SK-N-SH treated with all-trans-retinoic acid at 6 μM for 48 hours (cell line): Measurements from ENCODE around the gene FCHO1.

Experiments
- ATAC-seq: fragments of 200-7000 bp; cut with Tn5 transposase; 3 replicates; pipeline ENCODE4 v1.9.1; 2020; ENCODE audit warnings: mild to moderate bottlenecking, moderate library complexity
- ARNTL ChIP-seq: fragments of 450-650 bp; formaldehyde crosslinking; IDR thresholded peaks from 2 replicates; pipeline ENCODE4 v1.5.0; 2020; ENCODE audit warnings: low read depth, mild to moderate bottlenecking, moderate library complexity, borderline replicate concordance
- BACH2 ChIP-seq: fragments of 250-450 bp; sonication (Bioruptor Pico); IDR thresholded peaks from 2 replicates; pipeline ENCODE4 v1.9.0; 2021; ENCODE audit warnings: mild to moderate bottlenecking, borderline replicate concordance
- CREB5 ChIP-seq: fragments of 250-450 bp; sonication (Bioruptor Pico); IDR thresholded peaks from 2 replicates; pipeline ENCODE4 v1.5.1; 2020; ENCODE audit warnings: low read depth, mild to moderate bottlenecking, moderate library complexity
- CSDC2 ChIP-seq: fragments of 250-450 bp; sonication (Bioruptor Pico); IDR thresholded peaks from 2 replicates; pipeline ENCODE4 v1.5.0; 2020; ENCODE audit warnings: mild to moderate bottlenecking, moderate library complexity
- ESRRG ChIP-seq: fragments of 250-450 bp; sonication (Bioruptor Pico); IDR thresholded peaks from 2 replicates; pipeline ENCODE4 v1.6.1; 2021; ENCODE audit warnings: mild to moderate bottlenecking
- GLIS3 ChIP-seq: fragments of 250-450 bp; sonication (Bioruptor Pico); IDR thresholded peaks from 2 replicates; pipeline ENCODE4 v1.5.0; 2020; ENCODE audit warnings: mild to moderate bottlenecking, moderate library complexity
- ISL1 ChIP-seq: fragments of 250-450 bp; sonication (Bioruptor Pico); IDR thresholded peaks from 2 replicates; pipeline ENCODE4 v2.1.2; 2022; ENCODE audit warnings: mild to moderate bottlenecking, moderate library complexity
- OSR1 ChIP-seq: fragments of 250-450 bp; sonication (Bioruptor Pico); IDR thresholded peaks from 2 replicates; pipeline ENCODE4 v1.8.0; 2022; ENCODE audit warnings: moderate library complexity, mild to moderate bottlenecking, inconsistent platforms
- POU6F1 ChIP-seq: fragments of 250-450 bp; sonication (Bioruptor Pico); IDR thresholded peaks from 2 replicates; pipeline ENCODE4 v1.8.0; 2021; ENCODE audit warnings: low read depth, mild to moderate bottlenecking, moderate library complexity, borderline replicate concordance
- PPARA ChIP-seq: fragments of 250-450 bp; sonication (Bioruptor Pico); IDR thresholded peaks from 2 replicates; pipeline ENCODE4 v1.5.0; 2020; ENCODE audit warnings: mild to moderate bottlenecking, borderline replicate concordance
- RARB ChIP-seq: fragments of 250-450 bp; sonication (Bioruptor Pico); IDR thresholded peaks from 2 replicates; pipeline ENCODE4 v1.8.0; 2021; ENCODE audit warnings: mild to moderate bottlenecking, moderate library complexity
- SNAI2 ChIP-seq: fragments of 250-450 bp; sonication (Bioruptor Pico); IDR thresholded peaks from 2 replicates; pipeline ENCODE4 v1.5.0; 2020; ENCODE audit warnings: mild to moderate bottlenecking, moderate library complexity
- TCF4 ChIP-seq: fragments of 250-450 bp; sonication (Bioruptor Pico); IDR thresholded peaks from 2 replicates; pipeline ENCODE4 v1.8.0; 2021; ENCODE audit warnings: mild to moderate bottlenecking, moderate library complexity, borderline replicate concordance
- TOX ChIP-seq: fragments of 250-450 bp; sonication (Bioruptor Pico); IDR thresholded peaks from 2 replicates; pipeline ENCODE4 v1.8.0; 2021; ENCODE audit warnings: mild to moderate bottlenecking, moderate library complexity, borderline replicate concordance
- TSHZ2 ChIP-seq: fragments of 250-450 bp; sonication (Bioruptor Pico); IDR thresholded peaks from 2 replicates; pipeline ENCODE4 v1.5.0; 2020; ENCODE audit warnings: mild to moderate bottlenecking, moderate library complexity
- ZC3H10 ChIP-seq: fragments of 250-450 bp; sonication (Bioruptor Pico); IDR thresholded peaks from 2 replicates; pipeline ENCODE4 v1.5.1; 2021; ENCODE audit warnings: mild to moderate bottlenecking, moderate library complexity
- ZFP3 ChIP-seq: fragments of 250-450 bp; sonication (Bioruptor Pico); IDR thresholded peaks from 2 replicates; pipeline ENCODE4 v1.5.0; 2020; ENCODE audit warnings: mild to moderate bottlenecking, moderate library complexity
- ZNF565 ChIP-seq: fragments of 450-650 bp; formaldehyde crosslinking; conservative IDR thresholded peaks from 2 replicates; pipeline ENCODE4 v1.5.0; 2020; ENCODE audit warnings: low read depth, mild to moderate bottlenecking, moderate library complexity
- ZNF70 ChIP-seq: fragments of 450-650 bp; formaldehyde crosslinking; IDR thresholded peaks from 2 replicates; pipeline ENCODE4 v1.5.0; 2020; ENCODE audit warnings: mild to moderate bottlenecking, moderate library complexity
- ZNF8 ChIP-seq: fragments of 450-650 bp; formaldehyde crosslinking; IDR thresholded peaks from 2 replicates; pipeline ENCODE4 v1.5.0; 2020; ENCODE audit warnings: mild to moderate bottlenecking, moderate library complexity
- TF ChIP-seq, protein P1 (sequence below): fragments of 250-450 bp; sonication (Bioruptor Pico); IDR thresholded peaks from 2 replicates; pipeline ENCODE4 v1.5.1; 2021; ENCODE audit warnings: mild to moderate bottlenecking, moderate library complexity
- TF ChIP-seq, protein P2 (sequence below): fragments of 250-450 bp; sonication (Bioruptor Pico); IDR thresholded peaks from 2 replicates; pipeline ENCODE4 v1.8.0; 2020; ENCODE audit warnings: mild to moderate bottlenecking, moderate library complexity, borderline replicate concordance

Gene FCHO1

DNA sequence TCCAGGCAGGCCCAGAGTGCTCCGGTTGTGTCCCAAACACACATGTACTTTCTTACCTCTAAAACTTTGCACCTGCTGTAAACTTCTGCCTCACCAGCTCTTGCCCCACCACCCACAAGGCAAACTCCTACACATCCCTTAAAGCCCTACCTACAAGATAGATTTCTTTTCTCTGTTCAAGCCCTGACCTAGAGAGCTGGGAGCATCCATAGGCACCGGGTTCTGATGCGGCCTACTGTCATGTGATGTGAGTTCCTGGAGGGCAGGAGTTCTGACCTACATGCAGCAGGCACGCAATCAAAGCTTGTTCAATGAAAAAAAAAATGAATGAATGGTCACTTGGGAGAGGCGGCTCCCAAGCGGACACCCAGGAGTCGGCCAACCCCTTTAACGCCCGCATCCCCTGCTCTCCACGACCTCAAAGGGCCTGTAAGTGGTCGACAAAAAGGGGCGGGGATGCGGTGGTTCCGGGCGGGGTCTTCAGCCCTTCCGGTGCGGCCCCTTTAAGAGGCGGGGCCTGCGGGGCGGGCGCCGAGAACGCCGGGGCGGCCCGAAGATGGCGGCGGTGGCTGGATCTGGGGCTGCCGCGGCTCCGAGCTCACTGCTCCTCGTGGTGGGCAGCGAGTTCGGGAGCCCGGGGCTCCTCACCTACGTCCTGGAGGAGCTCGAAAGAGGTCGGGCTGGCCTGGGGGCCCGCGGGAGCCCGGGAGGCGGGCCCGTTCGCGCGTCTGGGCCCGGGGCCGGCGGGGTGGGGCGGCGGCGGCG, 32.1 kb upstream of the FCHO1 start, which contains the start of gene MAP1S:
MAP1S (plus strand) TSS at position 534 of the 765 bp plus-strand sequence; CDS start at position 557, 23 bp downstream.
- peak; percentile 92 for ATAC-seq
- no peak for TF ChIP-seq ZNF70
- peak; percentile 100 for TF ChIP-seq ZFP3 (CRISPR knock-in tag)
- no peak for TF ChIP-seq TCF4 (CRISPR knock-in tag)
- TF ChIP-seq, all 23 proteins: peak for 1

GRCh38 chr19:17719730-17720400, 31.4 kb upstream of the FCHO1 start:
- peak; percentile 14; the same call in 2 of the 3 replicates for ATAC-seq
- no peak for TF ChIP-seq ISL1 (CRISPR knock-in tag)
- no peak for TF ChIP-seq ZC3H10
- TF ChIP-seq GLIS3 (CRISPR knock-in tag): no peak
- TF ChIP-seq PPARA (CRISPR knock-in tag): no peak
- TF ChIP-seq TOX: no peak
- TF ChIP-seq TCF4 (CRISPR knock-in tag): no peak
- no peak for TF ChIP-seq ESRRG (CRISPR knock-in tag)
- no peak for TF ChIP-seq ARNTL
- no peak for TF ChIP-seq TSHZ2
- no peak for TF ChIP-seq CREB5 (CRISPR knock-in tag)

DNA sequence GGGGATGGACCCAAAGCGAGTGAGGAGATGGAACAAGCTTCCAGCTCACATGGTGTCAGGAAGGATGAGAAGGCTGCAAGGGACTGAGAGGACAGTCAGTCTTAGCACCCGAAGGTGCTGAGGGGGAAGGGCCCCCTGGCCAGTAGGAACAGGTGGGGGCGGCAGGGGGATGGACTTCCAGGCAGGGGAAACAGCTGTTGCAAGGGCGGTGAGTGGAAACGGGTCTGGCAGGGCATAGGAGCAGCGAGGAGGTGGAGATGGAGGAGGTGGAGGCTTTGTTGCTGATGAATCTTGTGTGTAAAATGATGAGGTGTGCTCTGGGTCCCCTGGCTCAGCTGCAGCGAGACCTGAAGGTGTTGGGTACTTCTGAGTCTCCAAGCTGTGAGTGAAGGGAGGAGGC, 30.8 kb upstream of the FCHO1 start:
- no peak for ATAC-seq
- no peak for TF ChIP-seq ZNF565 (CRISPR knock-in tag)
- TF ChIP-seq BACH2 (CRISPR knock-in tag): no peak
- TF ChIP-seq ZNF8 (CRISPR knock-in tag): no peak
- TF ChIP-seq, protein P1, sequence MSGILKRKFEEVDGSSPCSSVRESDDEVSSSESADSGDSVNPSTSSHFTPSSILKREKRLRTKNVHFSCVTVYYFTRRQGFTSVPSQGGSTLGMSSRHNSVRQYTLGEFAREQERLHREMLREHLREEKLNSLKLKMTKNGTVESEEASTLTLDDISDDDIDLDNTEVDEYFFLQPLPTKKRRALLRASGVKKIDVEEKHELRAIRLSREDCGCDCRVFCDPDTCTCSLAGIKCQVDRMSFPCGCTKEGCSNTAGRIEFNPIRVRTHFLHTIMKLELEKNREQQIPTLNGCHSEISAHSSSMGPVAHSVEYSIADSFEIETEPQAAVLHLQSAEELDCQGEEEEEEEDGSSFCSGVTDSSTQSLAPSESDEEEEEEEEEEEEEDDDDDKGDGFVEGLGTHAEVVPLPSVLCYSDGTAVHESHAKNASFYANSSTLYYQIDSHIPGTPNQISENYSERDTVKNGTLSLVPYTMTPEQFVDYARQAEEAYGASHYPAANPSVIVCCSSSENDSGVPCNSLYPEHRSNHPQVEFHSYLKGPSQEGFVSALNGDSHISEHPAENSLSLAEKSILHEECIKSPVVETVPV (CRISPR knock-in tag): no peak
- TF ChIP-seq TOX: no peak
- TF ChIP-seq SNAI2: no peak
- no peak for TF ChIP-seq TCF4 (CRISPR knock-in tag)
- TF ChIP-seq CREB5 (CRISPR knock-in tag): no peak
- TF ChIP-seq ESRRG (CRISPR knock-in tag): no peak
- TF ChIP-seq, protein P2, sequence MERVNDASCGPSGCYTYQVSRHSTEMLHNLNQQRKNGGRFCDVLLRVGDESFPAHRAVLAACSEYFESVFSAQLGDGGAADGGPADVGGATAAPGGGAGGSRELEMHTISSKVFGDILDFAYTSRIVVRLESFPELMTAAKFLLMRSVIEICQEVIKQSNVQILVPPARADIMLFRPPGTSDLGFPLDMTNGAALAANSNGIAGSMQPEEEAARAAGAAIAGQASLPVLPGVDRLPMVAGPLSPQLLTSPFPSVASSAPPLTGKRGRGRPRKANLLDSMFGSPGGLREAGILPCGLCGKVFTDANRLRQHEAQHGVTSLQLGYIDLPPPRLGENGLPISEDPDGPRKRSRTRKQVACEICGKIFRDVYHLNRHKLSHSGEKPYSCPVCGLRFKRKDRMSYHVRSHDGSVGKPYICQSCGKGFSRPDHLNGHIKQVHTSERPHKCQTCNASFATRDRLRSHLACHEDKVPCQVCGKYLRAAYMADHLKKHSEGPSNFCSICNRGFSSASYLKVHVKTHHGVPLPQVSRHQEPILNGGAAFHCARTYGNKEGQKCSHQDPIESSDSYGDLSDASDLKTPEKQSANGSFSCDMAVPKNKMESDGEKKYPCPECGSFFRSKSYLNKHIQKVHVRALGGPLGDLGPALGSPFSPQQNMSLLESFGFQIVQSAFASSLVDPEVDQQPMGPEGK (CRISPR knock-in tag): no peak
- TF ChIP-seq ISL1 (CRISPR knock-in tag): no peak
- TF ChIP-seq POU6F1 (CRISPR knock-in tag): no peak
- TF ChIP-seq OSR1 (CRISPR knock-in tag): no peak
- TF ChIP-seq CSDC2: no peak
- TF ChIP-seq RARB (CRISPR knock-in tag): no peak
- TF ChIP-seq PPARA (CRISPR knock-in tag): no peak
